T-helper 1 cell (primary cell): ENCODE results near the gene MISP.

ENCODE experiments used
- DNase-seq, 5 donors: peaks; one replicate each; pipeline ENCODE4 v3.0.0-alpha.2; 2012 to 2020

The MISP gene

GRCh38 chr19:776549-776948 is 25.6 kb downstream of the MISP start:
- DNase-seq, result no peak

GRCh38 chr19:778910-779653 is 28.2 kb downstream of the MISP start:
- DNase-seq, result no peak

- no peak for DNase-seq
These were observed 30.0 kb downstream of the MISP start for GRCh38 chr19:780935-781334.

GRCh38 chr19:781800-782184 is 30.9 kb downstream of the MISP start:
- DNase-seq, result no peak

- no peak for DNase-seq
These were observed 31.4 kb downstream of the MISP start for GRCh38 chr19:782185-782877.

- no peak for DNase-seq
These were observed 32.2 kb downstream of the MISP start for GRCh38 chr19:782878-783668.

- no peak for DNase-seq
These were observed 33.6 kb downstream of the MISP start for GRCh38 chr19:784541-784940.

GRCh38 chr19:787536-787935 is 36.6 kb downstream of the MISP start:
- DNase-seq, result no peak

GRCh38 chr19:788686-788982 is 37.7 kb downstream of the MISP start:
- no peak for DNase-seq

- DNase-seq, result no peak
These were observed 38.2 kb downstream of the MISP start for GRCh38 chr19:788983-789700.

- no peak for DNase-seq
These were observed 38.8 kb downstream of the MISP start for GRCh38 chr19:789701-790060.

- DNase-seq, result no peak
These were observed 40.2 kb downstream of the MISP start for GRCh38 chr19:791007-791566.

GRCh38 chr19:791567-792305 is 40.8 kb downstream of the MISP start:
- no peak for DNase-seq

GRCh38 chr19:792306-792885 is 41.5 kb downstream of the MISP start:
- DNase-seq, result no peak

- DNase-seq, result no peak
These were observed 42.9 kb downstream of the MISP start for GRCh38 chr19:793806-794205.

GRCh38 chr19:795073-795611 is 44.2 kb downstream of the MISP start:
- no peak for DNase-seq

- DNase-seq, result no peak
These were observed 45.0 kb downstream of the MISP start for GRCh38 chr19:795691-796581.

- DNase-seq, result peak; percentile 99 to 100 (median 100)
These were observed 46.0 kb downstream of the MISP start, which contains the start of gene PTBP1 for GRCh38 chr19:796692-797527. PTBP1 (plus strand) TSS chr19:797452; CDS start chr19:797498, 46 bp downstream.
